SW480 (cell line): Measurements from ENCODE around the gene GNA15.
"Not testable (repeated sequence)": the region's sequence is repeated elsewhere in the genome, so short reads cannot be mapped to it uniquely, and the experiment has no call there.

Source experiments
- DNase-seq: peaks from one replicate; pipeline ENCODE4 v3.0.0-alpha.2; 2016; ENCODE audit warnings: low spot score

GNA15 gene

DNA sequence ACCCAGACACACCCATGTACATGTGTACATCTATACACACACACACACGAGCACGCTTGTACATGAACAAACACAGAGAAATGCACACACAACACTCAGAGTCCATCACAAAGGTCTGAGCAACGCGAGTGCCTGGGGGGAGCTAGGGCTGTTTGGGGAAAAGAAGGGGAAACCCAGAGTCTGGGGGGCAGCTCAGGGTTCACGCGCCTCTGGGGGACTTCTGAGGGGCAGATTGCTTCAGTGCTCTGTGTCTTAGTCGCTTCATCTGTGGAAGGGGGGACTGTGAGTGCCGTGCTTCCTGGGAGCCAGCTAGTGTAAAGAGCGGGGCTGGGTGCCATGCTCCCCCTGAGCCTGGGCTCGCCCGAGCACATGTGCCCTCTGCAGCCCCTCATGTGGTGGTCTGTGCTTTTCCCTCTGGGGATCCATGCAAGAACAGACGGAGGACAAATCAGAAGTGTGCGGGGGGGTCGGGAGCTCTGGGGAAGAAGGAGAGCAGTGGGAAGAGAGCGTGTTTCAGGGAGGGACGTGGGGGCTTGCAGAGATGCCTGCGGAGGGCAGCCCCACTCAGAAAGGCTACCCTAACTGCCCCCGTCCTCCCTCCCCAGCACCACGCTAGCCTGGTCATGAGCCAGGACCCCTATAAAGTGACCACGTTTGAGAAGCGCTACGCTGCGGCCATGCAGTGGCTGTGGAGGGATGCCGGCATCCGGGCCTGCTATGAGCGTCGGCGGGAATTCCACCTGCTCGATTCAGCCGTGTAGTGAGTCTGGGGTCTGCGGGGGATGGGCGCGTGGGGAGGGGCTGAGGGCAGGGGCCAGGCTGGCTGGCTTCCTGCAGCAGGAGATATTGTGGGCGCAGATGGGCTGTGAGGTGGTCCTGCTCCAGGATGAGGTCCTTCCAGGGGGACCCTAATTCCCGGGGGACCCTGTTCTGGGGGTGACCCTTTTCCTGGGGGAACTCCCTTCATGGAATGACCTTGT lies 14.0 kb downstream of the GNA15 start:
- DNase-seq: no peak

DNA sequence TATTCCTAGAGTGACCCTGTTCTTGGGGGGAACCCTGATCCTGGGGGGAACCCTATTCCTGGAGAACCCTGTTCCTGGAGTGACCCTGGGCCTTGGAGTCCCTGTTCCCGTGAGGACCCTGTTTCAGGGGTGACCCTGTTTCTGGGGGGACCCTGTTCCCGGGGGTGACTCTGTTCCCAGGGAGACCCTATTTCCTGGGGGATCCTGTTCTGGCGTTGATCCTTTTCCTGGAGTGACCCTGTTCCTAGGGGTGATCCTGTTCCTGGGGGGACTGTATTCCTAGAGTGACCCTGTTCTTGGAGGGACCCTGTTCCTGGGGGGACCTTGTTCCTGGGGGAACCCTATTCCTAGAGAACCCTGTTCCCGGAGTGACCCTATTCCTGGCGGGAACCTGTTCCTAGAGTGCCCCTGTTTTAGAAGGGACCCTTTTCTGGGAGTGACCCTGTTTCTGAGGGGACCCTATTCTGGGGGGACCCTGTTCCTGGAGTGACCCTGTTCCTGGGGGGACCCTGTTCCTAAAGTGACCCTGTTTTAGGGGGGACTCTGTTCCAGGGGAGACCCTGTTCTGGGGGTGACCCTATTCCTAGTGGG lies 15.0 kb downstream of the GNA15 start:
- no peak for DNase-seq

DNA sequence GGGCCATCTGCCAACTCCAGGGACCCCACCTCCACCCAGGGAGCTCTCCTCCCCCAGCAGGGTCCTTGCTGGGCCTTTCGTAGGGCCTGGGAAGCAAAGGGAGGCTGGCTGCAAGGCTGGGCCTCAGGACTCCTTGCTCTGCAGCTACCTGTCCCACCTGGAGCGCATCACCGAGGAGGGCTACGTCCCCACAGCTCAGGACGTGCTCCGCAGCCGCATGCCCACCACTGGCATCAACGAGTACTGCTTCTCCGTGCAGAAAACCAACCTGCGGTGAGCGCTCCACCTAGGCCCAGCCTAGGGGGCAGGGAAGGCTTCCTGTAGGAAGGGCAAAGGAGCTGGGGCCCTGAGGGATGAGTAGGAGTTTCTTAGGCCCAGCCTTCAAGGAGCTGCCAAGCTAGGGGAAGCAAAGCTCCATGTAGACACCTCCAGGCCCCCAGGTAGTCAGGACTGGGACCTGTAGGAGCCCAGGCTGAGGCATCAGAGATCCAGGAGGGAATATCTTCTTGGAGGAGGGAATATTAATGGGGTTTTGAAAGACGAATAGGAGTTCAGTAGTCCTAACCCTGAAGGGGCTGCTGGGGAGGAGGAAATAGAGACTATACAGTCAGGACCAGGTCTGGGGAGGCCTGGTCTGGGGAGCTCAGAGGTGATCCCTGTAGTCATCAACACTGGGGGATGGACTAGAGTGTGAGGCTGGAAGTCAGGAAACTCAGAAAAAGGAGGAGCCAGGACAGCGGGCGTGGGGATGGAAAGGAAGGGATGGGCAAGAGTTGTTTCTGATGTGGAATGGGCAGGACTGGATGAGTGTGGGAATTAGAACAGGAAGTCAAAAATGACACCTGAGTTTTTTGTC lies 16.0 kb downstream of the GNA15 start:
- DNase-seq: no peak

DNA sequence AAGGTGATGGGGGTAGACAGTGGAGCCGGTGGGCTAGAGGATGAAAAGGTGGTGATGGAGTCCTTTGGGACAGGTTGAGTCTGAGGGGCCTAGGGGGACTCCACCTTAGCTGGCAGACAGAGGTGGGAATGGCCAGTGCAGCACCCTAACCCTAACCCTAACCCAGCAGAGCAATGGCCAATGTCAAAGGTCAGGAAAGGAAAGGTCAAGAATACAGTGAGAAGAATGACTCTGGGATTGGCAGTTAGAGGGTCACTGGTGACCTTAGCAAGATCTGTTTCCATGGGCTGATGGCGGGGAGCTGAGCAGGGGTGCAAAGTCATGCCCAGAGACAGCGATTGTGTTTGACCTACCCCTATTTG lies 16.6 kb downstream of the GNA15 start:
- no peak for DNase-seq

DNA sequence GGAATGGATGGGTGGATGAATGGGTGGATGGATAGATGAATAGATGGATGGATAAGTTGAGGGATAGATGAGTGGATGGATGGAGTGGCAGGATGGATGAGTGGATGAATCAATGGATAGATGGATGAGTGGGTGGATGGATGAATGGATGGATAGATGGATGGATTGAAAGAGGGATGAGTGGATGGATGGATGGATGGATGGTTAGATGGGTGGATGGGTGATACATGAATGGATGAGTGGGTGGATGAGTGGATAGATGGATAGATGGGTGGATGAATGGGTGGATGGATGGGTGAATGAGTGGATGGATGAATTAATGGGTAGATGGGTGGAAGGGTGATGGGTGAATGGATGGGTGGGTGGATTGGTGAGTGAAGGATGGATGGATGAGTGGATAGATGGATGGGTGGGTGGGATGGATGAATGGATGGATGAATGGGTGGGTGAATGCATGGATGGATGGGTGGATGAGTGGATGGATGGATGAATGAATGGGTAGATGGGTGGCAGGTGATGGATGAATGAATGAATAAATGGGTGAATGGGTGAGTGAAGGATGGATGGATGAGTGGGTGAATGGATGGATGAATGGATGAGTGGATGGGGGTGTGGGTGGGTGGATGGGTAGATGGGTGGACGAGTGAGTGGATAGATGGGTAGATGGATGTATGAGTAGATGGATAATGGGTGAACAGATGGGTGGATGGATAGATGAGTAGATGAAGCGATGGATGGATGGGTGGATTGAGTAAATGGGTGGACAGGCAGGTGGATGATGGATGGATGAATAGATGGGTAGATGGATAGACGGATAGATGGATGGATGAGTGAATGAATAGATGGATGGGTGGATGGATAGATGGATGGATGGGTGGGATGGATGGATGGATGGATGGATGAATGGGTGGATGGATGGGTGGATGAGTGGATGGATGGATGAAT lies 17.7 kb downstream of the GNA15 start:
- DNase-seq: no peak

DNA sequence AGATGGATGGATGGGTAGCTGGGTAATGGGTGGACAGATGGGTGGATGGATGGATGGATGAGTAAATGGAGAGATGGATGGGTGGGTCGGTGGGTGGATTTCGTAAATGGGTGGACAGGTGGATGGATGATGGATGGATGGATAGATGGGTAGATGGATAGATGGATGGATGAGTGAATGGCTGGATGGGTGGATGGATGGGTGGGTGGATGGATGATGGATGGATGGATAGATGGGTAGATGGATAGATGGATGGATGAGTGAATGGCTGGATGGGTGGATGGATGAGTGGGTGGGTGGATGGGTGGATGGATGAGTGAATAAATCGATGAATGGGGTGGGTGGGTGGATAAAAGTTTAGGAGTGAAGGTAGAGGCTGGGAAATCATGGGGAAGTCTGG lies 18.6 kb downstream of the GNA15 start:
- DNase-seq: not testable (repeated sequence)

DNA sequence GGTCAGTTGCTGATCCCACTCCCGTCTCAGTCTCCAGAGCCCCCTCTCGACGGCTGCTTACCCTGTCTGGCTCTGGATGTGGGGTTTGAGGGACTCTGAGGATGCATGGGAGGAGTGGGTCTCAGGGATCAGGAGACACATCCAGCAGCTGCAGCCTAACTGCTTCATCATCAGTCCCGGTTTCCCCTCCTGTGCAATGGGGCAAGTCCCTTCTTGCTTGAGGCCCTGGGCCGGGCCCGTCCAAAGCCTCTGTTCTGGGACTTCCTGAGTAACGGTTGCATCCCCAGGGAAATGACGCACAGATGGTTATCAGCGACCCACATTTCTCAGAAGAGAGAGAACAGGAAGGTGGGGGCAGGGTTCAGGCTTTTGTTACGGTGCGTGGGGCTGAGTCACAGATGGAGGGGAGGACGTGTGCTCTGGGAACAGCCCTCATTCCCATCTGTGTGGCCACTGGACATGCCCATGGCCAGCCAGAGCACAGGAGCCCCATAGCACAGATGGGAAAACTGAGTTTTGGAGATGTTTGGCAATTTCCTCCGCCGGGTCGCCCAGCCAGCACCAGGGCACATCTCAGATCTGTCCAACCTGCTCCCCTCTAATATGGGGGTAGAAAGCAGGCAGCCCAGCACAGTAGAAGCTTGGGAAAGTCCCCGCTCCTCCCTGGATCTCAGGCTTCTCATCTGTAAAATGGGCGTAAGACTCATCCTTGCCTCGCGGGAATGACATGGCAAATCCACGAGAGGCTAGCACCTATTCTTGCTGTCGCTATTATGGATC lies 19.3 kb downstream of the GNA15 start:
- DNase-seq: peak; percentile 71

DNA sequence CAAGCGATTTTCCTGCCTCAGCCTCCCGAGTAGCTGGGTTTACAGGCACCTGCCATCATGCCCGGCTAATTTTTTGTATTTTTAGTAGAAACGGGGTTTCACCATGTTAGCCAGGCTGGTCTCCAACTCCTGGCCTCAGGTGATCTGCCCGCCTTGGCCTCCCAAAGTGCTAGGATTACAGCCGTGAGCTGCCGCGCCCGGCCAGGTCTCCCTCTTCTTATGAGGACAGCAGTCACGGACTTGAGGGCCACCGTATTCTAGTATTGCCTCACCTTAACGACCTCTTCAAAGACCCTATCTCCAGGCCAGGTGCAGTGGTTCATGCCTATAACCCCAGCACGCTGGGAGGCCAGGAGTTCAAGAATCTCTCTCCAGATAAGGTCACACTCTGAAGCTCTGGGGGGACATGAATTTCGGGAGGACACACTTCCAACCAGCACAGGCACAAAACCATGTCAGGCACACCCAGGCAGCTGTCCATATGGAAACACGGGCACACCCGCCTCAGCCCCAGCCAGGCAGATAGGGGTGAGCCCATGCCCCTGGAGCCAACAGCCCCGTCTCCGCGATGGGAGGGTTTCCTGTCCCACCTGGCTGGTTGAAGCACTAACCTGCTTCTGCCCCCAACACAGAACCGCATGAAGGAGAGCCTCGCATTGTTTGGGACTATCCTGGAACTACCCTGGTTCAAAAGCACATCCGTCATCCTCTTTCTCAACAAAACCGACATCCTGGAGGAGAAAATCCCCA lies 21.4 kb downstream of the GNA15 start:
- no peak for DNase-seq

DNA sequence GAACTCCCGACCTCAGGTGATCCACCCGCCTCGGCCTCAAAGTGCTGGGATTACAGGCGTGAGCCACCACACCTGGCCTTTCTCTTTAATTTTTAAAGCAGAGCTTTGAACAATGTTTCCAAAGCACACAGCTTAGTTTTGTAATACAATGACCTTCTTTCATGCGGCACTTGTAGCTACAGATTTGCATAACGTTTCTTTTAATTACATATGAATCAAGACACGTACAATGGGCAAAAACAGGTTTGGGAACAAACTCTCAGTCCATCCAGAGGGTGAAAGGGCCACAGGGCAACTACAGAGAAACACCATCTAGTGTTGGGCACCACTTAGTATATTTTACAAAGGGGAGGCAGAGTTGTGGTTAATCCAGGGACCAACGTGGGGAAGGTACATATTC lies 23.7 kb downstream of the GNA15 start:
- DNase-seq: no peak

DNA sequence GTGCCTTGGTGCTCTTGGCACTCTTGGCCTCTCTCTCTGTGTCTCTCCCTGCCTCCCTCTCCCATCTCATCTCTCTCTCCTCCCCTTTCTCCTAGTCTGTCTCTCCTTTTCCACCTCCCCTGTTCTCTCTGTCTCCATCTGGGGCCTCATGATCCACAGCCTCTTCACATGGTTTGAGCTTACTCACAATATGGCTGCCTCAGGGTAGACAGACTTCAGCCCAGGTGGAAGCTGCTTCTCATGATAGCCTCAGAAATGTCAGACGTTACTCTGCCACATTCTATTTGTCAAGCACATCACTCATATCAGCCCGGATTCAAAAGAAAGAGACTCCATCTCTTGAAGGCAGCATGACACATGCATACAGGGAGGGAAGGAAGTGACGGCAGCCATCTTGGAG lies 24.4 kb downstream of the GNA15 start:
- no peak for DNase-seq

DNA sequence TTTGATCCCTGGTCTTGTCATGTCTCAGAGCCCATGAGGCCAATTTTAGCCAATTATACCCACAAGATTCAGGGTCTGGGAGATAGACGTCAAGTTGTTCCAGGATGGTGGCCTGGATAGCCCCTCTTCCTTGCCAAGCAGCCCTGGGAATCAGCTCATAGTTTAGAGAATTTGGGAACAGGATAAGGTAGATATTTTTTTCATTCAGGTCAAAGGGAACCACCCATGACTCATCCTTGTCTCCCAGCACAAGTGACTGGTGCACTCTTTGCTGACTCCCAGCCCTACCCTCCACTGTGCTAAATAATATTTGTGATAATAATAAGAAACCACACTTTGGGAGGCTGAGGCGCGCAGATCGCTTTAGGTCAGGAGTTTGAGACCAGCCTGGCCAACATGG lies 25.6 kb downstream of the GNA15 start:
- DNase-seq: no peak

DNA sequence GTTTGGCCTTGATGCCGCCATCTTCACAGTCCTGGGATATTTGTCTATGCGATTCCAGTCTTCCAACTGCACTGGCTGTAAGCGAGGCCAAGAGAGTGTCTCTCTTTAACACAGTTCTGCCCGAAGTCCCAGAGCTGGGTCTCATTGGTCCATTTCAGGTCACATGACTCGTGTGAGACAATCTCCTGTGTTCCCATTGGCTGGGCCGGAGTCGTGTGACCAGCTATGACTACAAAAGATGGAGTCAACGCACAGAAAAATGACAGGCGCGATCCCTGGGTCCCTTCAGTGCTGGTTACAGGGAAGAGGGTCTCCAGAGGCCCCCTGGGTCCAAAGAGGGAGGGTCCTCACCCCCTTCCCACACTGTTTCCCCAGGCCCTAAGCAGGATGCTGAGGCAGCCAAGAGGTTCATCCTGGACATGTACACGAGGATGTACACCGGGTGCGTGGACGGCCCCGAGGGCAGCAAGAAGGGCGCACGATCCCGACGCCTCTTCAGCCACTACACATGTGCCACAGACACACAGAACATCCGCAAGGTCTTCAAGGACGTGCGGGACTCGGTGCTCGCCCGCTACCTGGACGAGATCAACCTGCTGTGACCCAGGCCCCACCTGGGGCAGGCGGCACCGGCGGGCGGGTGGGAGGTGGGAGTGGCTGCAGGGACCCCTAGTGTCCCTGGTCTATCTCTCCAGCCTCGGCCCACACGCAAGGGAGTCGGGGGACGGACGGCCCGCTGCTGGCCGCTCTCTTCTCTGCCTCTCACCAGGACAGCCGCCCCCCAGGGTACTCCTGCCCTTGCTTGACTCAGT lies 26.8 kb downstream of the GNA15 start:
- no peak for DNase-seq

DNA sequence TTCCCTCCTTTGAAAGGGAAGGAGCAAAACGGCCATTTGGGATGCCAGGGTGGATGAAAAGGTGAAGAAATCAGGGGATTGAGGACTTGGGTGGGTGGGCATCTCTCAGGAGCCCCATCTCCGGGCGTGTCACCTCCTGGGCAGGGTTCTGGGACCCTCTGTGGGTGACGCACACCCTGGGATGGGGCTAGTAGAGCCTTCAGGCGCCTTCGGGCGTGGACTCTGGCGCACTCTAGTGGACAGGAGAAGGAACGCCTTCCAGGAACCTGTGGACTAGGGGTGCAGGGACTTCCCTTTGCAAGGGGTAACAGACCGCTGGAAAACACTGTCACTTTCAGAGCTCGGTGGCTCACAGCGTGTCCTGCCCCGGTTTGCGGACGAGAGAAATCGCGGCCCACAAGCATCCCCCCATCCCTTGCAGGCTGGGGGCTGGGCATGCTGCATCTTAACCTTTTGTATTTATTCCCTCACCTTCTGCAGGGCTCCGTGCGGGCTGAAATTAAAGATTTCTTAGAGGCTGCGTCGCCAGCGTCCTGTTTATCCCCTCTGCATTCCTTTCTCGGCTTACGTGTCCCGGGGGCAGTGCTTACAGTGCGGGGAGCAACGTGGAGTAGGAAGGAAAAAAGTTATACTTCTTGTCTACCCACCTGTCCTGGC lies 27.5 kb downstream of the GNA15 start:
- peak; percentile 65 for DNase-seq

DNA sequence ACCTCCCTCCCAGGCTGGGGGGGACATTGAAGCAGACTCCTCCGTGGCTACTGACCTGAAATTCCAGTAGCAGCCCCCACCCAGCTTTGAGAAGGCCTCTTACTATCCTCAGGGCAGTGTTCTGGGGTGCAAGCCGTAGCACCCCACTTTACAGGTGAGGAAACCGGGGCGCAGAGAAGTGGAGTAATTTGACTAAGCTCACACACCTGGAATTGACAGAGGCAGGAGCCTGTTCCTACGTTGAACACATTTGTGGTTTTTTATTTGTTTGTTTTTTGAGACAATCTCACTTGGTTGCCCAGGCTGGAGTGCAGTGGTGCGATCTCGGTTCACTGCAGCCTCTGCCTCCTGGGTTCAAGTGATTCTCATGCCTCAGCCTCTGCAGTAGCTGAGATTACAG lies 28.1 kb downstream of the GNA15 start:
- DNase-seq: no peak

DNA sequence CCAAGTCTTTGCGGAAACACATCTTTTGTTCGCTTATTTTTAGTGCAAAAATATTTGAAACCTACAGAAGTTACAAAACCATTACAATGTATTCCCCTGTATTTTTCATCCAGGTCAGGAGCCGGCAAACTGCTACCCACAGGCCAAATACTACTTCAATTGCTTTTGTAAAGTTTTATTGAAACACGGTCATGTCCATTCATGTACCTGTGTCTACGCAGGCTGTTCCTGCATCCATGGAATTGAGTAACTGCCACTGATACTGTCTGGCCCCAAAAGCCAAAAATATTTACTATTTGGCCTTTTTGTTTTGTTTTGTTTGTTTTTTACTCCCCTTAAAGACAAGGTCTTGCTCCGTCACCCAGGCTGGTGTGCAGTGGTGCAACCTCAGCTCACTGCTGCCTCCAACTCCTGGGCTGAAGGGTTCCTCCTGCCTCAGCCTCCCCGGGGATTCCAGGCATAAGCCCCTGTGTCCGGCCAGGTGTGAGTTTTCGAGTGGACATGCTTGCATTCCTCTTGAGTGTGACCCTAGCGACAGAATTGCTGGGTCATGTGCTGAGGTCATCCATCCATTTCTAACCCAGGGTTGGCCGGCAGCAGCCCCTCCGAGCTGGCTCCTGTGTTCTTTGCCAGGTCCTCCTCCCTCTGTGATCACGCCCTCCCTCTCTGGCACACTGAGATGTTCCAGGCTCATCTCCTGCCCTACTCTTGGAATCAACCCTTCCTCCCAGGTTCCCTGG lies 31.9 kb downstream of the GNA15 start:
- no peak for DNase-seq

DNA sequence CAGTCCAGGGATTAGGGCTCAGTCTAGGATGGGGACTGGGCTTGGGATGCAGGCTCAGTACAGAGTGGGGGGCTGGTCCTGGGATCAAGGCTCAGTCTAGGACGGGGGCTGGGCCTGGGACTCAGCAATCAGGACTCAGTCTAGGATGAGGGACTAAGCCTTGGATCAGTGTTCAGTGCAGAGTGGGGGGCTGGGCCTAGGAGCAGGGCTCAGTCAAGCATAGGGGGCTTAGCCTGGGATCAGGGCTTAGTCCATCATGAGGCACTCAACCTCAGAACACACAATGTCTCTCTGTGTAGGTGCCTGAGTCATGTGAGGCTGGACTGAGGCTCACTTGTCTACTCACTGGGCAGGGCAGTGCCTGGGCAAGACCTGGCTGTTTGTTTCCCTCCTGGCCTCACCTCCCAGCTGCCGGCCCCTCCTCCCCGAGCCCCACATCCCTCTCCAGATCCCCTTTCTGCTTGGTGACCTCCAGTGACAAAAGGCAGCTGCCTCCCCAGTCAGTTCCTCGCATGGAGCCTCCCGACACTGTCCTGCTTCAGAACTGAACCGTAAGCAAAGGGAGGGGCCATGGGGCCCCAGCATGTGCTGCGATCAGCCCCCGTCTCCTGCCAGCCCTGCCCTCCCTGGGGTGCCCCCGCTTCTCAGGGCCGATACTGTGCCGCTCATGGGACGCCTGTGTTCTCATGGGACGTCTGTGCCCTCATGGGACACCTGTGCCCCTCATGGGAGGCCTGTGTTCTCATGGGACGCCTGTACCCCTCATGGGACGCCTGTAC lies 36.2 kb downstream of the GNA15 start:
- peak; percentile 39 for DNase-seq

DNA sequence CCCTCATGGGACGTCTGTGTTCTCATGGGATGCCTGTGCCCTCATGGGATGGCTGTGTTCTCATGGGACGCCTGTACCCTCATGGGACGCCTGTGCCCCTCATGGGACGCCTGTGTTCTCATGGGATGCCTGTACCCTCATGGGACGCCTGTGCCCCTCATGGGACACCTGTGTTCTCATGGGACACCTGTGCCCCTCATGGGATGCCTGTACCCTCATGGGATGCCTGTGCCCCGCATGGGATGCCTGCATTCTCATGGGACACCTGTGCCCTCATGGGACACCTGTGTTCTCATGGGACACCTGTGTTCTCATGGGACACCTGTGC lies 36.8 kb downstream of the GNA15 start:
- not testable (repeated sequence) for DNase-seq
